Lung microvascular endothelial cell (primary cell): ENCODE measurements around the gene LYST. TPM values are rescaled to one million over a fixed set of nuclear protein-coding genes. Genes with fewer than 3 reads are reported as not detected.
A peak's percentile ranks its signal among the peaks of the same experiment; 100 is the strongest.

Experiments used
- DNase-seq, 2 donors: peaks; one replicate each; pipeline versions ENCODE4 v3.0.0 to v3.0.0-alpha.2; 2010; ENCODE audit warnings: low read depth in 2 of 2
- total RNA-seq: library from RNA; depleted of rRNA; stranded (reverse); fragments of >200 nt; gene quantifications from 2 replicates; pipeline ENCODE4 v1.2.1, GENCODE V29; 2014

LYST gene
- total RNA-seq, 1 donor from 2014 or later, result 12.7 TPM

DNA sequence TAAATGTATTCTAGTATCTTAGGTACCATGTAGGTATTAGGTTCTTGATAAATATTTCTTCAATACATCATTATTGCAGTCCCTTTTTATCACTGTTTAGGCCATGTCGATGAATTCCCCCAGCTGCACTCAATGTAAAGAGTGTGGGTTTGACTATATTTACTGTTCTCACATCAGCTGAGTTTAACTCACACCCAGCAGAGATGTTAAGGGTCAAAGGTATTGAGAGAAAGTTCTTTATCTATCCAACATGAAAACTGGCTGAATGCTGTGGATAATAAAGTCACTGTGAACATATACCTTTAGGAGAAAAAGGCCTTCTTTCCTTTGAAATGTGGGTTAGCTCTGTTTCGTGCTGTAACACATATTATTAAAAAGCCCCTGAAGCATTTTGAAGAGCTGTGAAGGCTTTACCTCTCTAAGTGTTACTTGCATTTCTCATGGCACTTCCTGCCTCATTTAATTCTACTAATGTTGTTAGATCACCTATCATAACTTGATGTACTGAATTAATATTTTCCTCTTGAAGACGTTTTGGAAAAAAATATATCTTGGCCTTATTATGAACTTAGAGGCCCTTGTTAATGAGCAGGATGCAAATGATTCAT is 19.1 kb upstream of the LYST start:
- DNase-seq, result no peak

DNA sequence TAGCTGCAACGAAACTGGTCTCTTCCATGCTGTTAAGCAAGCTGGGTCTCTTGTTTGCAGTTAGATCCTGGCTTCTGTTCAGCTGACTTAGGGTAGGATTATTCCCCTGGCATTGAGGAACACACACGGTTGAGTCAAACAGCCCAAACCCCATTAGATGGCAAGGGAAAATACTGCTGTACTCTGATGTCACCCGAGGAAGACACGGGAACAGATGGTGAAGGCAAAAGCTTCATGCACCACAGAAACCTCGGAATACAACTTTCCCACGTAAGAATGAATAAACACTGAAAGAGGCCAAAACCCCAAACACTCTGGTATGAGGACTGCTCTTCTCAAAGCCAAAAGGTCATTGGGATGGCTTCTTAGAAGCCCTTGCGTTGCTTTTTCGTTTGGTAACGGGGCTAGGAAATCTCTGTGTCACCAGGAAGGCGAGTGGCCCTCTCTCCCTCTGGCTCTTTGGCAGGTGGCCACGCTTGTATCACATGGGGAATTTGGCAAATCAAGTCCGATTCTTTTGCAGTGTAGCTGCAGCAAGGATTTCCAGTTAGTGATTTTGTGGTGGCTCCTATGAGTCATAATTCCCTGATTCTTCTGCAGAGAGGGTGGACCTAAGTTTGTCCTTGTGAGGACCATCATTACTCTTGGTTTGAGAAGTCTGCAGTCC is 16.7 kb upstream of the LYST start:
- DNase-seq, result peak; percentile 78 to 91

DNA sequence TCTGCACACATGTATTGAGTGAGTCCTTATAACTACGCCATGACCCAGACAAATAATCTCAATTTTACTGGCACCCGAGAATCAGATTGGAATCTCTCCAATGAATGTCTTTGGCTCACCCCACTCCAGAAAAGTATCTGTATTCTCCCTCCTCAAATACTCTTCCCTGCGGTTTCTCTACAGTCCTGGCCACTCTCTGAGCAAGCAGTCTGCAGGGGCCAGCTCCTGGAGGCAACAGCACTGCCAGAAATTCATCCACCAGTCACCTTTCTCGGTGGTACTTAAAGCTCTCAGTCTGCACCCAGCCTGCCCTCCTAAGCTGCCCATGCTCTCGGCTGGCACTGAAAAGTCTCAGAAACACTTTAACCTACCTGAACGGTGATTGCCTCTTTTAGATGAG is 16.1 kb upstream of the LYST start:
- DNase-seq, result no peak

DNA sequence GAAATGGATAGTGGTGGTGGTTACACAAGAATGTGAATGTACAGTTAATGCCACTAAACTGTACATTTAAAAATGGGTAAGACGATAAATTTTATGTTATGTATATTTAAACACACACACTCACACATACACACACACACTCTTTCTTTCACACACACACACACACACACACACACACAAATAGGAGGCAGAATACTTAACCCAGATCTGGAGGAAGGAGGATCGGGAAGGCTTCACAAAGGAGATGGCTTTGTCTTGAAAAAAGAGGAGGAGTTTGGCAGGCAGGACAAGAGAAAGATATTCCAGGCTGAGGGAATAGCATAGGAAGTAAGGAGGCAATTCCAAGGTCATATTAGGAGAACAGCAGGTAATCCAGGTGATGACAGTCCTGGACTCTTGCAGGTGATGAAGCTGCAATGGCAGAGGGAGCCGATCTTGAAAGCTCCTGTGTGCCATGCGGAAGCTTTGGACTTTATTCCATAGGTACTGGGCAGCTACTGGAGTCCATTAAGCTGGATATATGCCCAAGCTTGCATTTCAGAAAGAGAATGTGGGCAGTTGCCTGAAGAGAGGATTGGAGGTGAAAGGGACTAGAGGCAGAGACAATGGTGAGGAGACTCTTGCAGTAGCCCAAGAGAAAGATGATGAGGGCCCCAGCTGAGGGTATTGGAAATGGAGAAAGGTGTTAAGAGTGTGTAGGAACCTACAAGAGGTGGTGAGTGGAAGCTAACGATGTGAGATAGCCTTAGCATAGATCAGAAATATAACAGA is 15.4 kb upstream of the LYST start:
- DNase-seq, result no peak

DNA sequence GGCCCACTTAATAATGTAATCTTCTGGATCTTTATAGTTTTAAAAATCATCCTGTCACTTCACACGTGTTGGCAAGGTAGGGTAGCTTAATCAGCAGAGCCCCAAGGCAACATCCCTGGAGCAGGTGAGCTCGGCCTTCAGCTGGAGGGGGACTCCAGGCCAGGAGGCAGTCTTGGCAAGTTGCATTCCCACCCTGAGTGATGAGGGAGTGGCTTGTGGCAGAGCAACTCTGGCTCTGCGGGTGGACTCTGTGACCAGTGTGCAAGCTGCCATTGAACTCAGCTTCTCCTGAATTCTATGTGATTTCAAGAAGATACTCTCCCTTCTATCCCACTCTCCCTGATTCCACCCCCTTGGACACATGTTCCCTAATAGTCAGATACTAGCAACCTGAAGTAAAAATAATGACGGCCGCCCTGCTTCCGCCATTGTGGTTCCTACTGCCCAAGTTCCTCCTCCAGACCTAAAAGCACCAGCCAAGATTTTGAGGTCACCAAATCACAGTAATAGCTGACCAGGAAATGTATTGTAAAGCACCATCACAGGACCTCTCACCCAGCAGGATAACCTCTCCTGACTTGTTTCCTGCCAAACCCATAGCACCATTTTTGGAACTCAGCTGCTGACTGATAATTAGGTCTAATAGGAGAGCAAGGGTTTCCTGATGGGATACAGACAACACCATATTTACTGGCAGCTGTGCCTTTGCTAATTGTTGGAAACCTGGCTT is 11.5 kb upstream of the LYST start:
- peak; percentile 57 to 73 for DNase-seq

DNA sequence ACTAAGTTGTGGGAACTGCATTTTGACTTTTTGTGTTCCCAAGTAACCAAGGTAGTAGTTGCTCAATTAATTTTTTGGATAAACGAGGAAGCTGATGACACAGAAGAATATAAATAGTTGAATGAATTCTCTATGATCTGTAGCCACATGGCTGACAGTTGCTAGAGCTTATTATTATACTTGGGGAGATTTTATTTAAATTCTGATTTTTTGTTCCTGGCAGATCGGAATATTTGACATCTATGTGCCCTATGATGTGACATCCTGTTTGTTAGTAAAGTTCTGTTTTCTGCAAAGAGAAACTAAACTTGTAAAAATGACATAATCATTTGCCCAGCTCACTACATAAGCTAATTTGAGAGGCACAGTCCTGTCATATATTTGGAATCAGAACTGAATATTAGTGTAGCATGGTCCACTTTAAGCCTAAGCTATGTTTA is 9.7 kb upstream of the LYST start:
- no peak for DNase-seq

DNA sequence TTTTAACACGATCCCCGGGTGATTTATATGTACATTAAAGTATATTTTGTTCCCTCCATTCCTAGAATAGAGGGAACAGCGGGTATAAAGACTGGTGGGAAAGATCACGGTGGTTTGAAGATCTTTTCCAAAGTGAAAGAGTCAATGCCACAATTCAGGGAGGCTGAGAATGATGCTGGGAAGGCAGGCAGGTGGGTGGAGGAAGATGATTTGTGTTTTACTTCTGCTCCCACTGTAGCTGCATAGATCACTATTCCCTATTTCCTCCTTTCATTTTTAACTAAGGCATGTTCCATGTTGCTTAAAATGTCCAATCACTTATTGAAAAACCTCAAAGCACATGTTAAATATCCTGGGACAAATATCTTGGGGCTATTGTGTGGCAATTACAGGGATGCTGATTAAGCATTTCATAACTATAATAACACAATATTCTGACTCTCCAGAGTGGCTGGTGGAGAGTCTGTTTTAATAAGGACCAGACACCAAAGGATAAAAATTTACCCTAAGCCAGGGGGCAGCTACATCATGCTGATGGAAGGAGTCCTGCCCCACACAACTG is 8.4 kb upstream of the LYST start:
- no peak for DNase-seq

DNA sequence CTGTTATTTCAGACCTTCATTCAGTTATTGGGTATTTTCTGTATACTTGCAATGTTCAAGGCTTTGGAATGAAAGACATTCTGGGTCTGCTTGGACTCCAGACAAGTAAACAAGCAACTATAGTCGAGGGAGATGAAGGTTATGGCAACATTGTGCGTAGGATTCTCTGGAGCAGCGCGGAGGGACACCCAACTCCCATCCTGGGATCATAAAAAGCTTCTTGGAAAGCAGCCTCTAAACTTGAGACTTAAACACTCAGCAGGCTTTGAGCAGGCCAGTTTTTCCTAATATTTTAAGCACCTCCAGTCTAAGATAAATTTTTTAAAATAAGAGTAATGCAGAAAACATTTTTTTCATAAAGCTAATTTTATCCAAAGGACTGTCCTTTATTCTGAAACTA is 7.6 kb upstream of the LYST start:
- DNase-seq, result no peak

DNA sequence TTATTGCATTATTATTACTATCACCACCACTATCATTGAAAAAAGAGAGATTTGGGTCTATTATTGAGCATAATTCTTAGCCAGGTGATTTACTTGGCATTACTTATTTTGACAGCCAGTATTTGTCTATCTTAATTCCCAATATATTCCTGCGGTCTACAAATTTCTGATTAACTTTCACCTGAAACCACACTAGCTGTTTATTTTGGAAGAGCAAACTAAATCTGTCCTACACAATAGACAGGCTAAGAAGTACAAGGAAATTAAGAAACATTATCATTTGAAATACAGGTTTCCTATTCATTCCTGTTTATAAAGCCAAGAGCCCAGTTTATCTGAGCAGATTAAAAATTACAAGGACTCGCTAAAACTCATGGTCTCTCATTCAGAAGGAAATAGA is 6.9 kb upstream of the LYST start:
- no peak for DNase-seq

DNA sequence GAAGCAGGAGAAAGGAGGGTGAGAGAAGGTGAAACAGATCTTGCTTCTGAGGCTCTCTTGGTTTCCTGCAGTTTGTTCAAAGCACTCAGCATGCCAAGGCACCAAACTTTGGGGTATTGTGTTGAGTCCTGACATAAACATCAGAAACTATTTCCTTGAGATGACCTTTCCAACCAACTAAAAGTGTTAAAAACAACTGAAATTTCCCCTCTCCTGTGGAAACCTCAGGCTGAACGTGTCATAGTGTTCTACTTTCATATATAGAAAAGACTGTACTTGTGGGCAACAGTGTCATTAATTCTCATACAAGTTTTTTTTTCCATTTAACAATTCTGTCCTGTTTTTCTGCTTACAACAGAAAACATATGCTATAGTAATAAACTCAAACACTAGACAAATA is 6.3 kb upstream of the LYST start:
- peak; percentile 14 to 37 for DNase-seq

DNA sequence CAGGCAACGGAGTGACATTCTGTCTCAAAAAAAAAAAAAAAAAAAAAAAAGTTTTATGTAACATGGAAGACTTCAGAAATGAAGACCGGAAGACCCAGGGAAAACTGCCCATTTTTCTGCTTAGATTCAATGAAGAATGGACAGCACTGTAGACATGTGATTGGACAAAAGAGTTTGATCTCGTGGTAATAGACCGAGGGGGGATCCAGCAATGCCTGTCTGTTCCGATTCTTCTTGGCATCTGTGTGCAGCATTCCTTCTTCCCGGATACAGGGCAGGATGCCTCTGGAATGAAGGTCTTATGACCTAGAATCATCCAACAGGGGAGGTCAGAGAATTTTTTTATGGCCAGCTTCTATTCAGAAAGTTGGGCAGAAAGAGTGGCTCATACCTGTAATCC is 5.6 kb upstream of the LYST start:
- DNase-seq, result no peak

DNA sequence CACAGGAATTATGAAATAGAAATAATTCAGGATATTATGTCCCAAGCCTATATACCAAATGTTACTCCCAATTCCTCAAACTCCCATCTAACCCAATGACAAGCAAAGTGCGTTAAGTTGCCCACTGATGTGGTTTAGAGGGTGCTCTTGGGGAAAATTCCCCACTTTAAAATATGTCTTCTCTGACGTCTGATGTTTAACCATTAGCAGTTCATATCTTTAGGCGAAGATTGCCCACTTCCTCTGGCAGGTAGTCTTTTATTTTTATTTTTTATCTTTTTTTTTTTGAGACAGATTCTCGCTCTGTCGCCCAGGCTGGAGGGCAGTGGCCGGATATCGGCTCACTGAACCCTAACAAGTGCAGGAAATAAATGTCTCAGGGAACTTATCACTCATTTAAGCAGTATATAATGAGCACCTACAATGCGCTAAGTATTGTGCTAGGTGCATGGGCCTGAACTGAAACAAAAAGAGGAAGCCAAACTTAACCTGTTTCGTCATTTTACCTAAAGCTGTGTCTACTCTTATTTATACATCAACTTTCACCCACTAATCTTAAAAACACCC is 1.3 kb upstream of the LYST start:
- no peak for DNase-seq

DNA sequence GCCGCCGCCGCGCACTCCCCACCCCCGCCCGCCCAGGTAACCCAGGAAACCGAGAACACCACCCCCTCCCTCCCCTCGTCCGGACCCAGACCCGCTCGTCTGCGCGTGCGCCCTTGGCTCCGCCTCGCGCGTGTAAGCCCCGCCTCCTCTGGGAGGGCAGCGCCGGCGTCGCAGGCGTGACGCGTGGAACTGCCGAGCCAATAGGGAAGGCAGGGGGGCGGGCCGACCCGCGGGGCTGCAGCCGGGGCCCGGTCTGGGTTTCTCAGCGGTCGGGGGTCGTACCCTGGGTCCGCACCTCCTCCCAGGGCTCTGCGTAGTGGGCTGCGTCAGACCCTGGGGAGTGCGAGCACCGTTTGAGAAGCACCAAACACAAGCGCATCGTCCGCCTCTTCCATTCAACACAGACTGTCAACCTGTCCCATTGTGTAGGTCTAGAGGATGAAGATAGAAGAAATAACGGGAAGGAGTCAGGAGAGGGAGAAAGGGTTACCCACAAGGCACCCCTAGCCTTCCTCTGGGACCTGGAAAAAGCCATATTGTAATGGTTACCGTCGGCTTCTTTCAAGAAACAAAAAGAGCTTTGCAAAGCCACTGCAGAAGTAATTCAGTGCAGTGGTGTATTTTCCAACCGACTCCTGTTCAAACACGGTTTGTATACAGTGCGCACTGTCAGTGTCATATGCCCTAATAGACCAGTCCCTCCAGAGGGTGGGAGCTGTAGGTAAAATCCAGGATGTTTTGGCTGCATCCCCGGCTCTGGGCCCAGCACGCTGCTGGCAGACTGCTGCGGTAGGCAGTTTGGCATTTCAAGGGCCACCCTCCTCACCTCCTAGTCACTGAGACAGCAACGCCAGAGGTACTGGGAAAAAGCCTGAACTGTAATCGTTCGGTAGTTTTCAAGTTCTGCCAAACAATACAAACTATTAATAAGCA is 473 bp upstream of the LYST start:
- peak; percentile 92 for DNase-seq

DNA sequence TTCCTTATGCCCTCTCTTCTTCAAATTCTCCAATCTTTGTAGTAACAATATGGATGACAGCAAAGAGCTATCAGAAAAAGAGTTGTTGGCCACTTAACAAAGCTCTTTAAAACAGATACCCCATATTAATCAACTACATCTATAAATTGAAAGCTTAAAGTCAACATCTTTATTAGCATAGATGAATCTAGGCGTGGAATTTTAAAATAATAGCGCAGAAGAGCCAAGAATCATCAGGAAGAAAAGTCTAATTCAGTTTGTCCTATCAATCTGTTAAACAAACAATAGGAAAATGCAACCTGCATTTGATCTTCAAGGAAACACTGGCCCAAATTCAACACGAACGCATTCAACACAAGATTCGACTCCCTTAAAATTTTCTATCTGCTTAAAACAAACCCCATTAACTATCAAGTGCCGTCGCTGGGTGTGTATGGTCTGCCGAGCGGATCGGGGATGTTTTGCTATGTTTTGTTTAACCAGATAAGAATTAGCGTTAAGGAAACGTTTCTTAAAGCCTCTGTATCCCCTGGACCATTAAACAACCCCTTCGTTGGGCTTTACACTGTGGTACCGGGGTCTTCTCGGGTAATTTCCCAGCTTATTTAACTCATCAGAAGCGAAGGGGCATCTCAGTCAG is 1.0 kb downstream of the LYST start:
- no peak for DNase-seq

DNA sequence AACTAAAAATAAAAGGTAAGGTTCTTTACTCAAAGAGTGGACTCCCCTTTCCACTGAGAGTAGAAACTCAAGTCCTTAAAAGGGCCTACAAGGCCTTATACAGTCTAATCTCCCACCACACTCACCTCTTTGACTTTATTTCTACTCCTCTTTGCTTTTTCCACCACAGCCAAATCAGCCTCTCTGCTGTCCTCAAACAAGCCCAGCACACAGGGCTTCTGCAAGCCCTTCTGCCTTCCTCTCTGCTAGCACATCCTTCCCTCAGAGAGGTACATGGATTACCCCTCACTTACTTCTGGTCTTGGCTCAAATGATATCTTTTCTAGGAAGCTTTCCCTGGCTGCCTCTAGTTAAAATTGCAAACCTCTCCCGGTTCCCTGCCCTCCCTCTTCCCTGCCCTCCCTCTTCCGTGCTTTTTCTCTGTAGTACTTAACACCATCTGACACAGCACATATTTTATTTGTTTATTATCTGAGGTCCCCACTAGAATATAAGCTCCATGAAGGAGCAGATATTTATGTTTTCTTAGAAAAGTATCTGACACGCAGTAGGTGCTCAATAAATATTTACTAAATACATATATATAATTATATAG is 1.7 kb downstream of the LYST start:
- DNase-seq, result peak in 1 of 2 donors; percentile 3

DNA sequence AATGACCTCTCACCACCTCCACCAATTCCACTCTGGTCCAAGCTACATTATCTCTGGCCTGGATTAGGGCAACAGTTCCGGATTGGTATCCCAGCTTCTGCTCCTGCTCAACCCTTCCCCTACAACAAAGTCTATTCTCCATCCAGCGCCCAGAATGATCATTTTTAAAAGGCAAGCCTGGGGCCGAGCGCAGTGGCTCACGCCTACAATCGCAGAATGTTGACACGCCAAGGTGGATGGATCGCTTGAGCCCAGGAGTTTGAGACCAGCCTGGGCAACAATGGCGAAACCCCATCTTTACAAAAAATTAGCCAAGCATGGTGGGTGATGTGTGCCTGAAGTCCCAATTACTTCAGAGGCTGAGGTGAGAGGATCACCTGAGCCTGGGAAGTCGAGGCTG is 2.2 kb downstream of the LYST start:
- DNase-seq, result no peak

DNA sequence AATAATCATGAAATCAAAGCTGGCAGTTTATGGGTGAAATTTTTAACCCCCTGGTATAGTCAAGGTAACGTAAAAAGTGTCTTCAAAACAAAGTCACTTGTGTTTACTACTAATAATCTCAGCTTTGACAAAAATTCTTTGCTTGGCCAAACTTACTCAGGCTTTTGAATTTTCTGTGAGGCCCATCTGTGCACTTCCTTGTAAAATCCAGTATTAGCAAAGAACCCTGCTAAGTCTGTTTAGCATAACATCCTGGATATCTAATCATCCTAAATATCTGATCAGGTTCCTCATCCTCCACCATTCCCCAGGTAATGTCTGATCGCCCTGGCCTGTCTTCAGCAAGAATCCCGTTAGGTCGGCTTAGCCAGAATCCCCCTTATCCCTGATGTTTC is 3.0 kb downstream of the LYST start:
- no peak for DNase-seq

DNA sequence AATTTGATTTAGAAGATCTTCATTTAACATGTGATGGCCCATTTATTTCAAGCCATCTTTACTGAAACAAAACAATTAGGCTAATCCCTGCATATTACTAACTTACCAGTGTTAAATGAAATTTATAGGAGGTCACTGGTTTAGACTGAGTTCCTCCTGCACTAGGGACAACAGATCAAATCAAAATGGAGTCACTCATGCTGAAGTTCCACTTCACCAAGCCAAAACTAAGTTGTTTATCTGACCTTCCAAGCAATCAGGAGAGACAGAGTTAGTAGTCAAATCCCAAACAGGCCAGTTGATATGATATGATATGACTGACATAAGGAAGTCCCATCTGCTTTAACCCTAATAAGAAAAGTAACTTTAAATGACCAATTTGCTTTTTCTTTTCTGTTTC is 4.8 kb downstream of the LYST start:
- no peak for DNase-seq

DNA sequence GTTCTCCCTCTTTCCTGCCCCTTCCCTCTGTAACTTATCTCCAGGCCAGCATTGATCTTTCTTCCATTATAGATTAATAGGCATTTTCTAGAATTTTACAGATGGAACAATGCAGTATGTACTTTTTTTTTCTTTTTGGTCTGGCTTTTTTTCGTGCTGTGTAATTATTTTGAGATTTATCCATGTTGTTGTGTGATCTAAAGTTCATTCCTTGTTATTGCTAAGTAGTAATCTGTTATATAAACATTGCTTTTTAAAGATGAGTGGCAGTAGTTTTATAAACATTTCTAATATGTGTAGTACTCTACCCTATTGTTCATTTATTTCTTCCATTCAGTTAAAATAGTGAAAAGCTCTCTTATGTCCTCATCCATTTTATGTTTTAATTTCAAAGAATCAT is 5.9 kb downstream of the LYST start:
- DNase-seq, result no peak

DNA sequence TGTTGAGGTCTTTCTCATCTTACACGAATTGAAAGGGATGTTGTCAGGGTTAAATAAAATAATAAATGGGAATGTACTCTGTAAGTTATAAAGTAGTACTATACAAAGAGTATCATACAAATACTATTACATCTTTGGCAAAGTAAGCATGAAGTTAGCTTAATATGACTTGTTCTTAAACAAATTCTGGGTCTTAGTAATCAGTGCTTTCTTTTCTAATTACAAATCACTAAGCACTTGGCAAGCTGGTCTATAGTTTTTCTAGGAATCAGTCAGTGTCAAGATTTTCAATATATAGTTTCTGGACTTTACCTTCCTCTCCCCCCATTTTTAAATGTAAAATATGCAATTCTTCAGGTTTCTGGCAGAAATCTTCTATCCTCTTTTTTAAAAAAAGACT is 6.9 kb downstream of the LYST start:
- no peak for DNase-seq
